HUES64 (cell line): ENCODE measurements around the gene DRGX.

Experiments
- H3K27ac ChIP-seq: 2 replicates; pipeline ENCODE4 v1.7.0; 2013; ENCODE audit warnings: low read depth, low read length, inconsistent platforms
- H3K27me3 ChIP-seq: 2 replicates; pipeline ENCODE4 v1.6.1; 2013; ENCODE audit warnings: mild to moderate bottlenecking, low read length; ENCODE audit not compliant: insufficient read depth
- H3K36me3 ChIP-seq: 2 replicates; pipeline ENCODE4 v1.6.1; 2013; ENCODE audit warnings: mild to moderate bottlenecking, low read length; ENCODE audit not compliant: insufficient read depth
- H3K4me1 ChIP-seq: 2 replicates; pipeline ENCODE4 v1.6.1; 2013; ENCODE audit warnings: mild to moderate bottlenecking, low read length, moderate library complexity; ENCODE audit not compliant: insufficient read depth
- H3K4me3 ChIP-seq: 2 replicates; pipeline ENCODE4 v1.5.1; 2013; ENCODE audit warnings: mild to moderate bottlenecking, low read length, moderate library complexity
- H3K9ac ChIP-seq: 2 replicates; pipeline ENCODE4 v1.6.1; 2013; ENCODE audit warnings: mild to moderate bottlenecking, low read depth, low read length
- H3K9me3 ChIP-seq: 2 replicates; pipeline ENCODE4 v1.6.1; 2013; ENCODE audit warnings: low read depth, low read length; ENCODE audit not compliant: insufficient read depth
- WGBS: fragments of 150-250, 120-280 bp; methylation state at CpG from one replicate; pipeline ENCODE4 v1.1.7; 2013; ENCODE audit warnings: missing lambda C conversion rate; 5-methylcytosine and 5-hydroxymethylcytosine counted together

The DRGX gene

DNA sequence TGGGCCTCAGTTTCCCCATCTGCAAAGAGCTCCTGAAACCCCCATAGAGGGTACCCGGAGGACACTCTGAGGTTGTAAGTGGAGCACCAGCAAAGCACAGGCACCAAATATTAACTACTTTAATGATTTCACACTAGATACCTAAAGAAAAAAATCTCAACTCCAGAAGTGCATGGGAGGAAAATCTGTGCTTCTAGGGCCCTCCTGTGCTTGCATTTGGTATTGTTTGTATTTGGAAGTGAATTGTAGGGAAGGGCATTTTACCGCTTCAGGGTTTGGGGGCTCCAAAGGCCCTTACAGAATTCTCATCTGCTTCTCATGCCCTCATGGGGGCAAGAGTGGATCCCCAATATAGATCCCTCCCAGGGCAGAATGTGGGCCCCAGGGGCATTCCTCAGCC lies 22.4 kb upstream of the DRGX start:
- Histone ChIP-seq H3K9me3 (no peaks in the 10 kb centered on the region), H3K27ac (no peak overlapping the region), H3K36me3 (no peaks in the 10 kb centered on the region), H3K9ac (no peak overlapping the region), H3K4me3 (no peak overlapping the region), H3K27me3 (no peaks in the 10 kb centered on the region), H3K4me1 (no peaks in the 10 kb centered on the region; the same call in 1 of the 2 replicates)
- WGBS = 100% methylated on average over 2 of the region's 2 CpGs

DNA sequence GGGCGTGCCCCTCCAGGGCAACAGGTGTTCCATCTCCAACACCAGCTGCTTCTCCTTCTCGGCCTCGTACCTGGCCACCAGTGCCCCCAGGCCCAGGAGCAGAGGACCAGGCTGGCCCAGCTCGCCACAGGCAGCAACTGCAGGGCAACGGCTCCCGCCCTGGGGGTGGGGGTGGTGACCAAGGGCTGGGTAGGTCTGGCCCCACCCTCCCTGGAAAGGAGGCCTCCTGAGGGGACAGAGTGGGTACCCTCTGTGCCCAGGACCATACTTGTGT lies 22.1 kb upstream of the DRGX start:
- WGBS = 91% methylated on average over 6 of the region's 6 CpGs
- no peak overlapping the region for H3K27ac ChIP-seq

DNA sequence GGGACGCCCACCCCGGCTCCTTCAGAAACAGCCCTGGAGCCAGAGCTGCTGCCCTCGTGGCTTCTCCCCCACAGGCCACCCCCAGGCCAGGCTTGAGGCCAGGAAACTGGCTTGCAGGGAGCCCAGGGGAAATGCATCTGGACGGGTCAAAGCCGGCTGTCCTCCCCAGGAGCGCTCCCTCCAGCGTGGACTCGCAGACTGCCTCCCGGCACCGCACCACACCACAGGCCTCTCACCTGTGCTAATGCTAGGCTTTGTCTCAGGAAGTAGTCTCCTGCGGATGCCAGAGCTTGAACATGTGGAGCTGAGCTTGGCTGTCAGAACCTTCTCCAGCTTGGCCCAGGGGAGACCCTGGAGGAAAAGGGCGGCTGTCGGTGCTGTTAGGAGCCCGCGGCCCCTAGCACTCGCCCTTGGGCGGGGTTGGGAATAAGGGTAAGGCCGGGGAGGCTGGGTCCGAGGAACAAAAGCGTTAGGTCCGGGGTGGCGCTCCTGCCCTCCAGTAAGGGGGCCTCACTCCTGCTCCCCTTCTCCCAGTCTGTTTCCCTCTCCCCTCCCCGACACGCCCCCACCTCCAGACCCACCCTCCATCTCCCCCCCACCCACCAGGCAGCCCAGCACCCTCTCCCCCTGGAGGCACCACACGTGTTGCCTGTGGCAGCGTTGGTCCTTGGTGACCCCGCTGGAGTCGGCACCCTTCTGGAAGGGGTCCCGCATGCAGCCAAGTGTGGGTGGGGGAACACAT lies 21.6 kb upstream of the DRGX start:
- Histone ChIP-seq H3K9me3 (no peaks in the 10 kb centered on the region), H3K4me1 (no peaks in the 10 kb centered on the region; the same call in 1 of the 2 replicates), H3K27ac (no peak overlapping the region), H3K36me3 (no peaks in the 10 kb centered on the region), H3K27me3 (no peaks in the 10 kb centered on the region), H3K4me3 (no peak overlapping the region), H3K9ac (no peak overlapping the region)
- WGBS = 91% methylated on average over 29 of the region's 29 CpGs

More for the DNA sequence above, 22.1 kb upstream of the DRGX start:
- Histone ChIP-seq H3K4me1 (no peaks in the 10 kb centered on the region; the same call in 1 of the 2 replicates), H3K4me3 (no peak overlapping the region), H3K9me3 (no peaks in the 10 kb centered on the region), H3K36me3 (no peaks in the 10 kb centered on the region), H3K27me3 (no peaks in the 10 kb centered on the region), H3K9ac (no peak overlapping the region)

DNA sequence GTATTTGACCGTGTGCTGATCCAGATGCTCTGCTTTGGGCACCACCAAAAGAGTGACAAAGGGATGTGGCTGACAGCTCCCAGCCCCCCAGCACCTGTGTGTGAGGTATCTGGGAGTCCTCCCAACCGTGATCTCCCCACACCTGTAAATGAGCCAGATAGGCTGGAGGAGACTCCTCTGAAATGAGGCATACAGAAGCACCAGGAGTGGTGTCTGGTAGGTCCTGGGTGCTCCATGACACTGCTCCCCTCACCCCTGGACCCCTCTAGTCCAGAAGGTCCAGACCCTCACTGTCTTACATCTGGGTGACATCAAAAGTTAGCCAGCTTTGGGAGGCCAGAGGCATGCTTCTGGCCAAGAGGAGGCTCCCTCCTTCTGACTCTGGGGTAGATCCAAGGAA lies 20.0 kb upstream of the DRGX start:
- Histone ChIP-seq H3K9ac (no peak overlapping the region), H3K9me3 (no peaks in the 10 kb centered on the region), H3K27me3 (no peaks in the 10 kb centered on the region), H3K4me3 (no peak overlapping the region), H3K36me3 (no peaks in the 10 kb centered on the region), H3K27ac (no peak overlapping the region), H3K4me1 (no peaks in the 10 kb centered on the region; the same call in 1 of the 2 replicates)
- WGBS = 92% methylated on average over 2 of the region's 2 CpGs

DNA sequence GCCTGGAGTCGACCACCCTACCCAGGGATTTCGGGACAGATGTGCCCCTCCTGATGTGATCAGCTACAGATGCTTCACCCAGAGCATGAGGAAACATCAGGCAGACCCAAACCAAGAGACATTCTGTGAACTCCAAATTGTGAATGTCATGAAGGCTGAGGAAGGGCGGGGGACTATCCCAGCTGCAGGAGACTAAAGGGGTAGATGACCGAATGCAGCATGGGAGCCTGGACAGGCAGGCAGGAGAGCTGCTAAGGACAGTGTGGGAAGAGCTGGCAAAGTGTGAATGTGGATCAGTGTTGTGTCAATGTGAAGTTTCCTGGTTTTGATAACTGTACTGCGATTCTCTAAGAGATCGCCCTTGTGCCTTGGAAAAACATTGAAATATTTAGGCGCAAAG lies 19.2 kb upstream of the DRGX start:
- 92% methylated on average over 7 of the region's 7 CpGs for WGBS

DNA sequence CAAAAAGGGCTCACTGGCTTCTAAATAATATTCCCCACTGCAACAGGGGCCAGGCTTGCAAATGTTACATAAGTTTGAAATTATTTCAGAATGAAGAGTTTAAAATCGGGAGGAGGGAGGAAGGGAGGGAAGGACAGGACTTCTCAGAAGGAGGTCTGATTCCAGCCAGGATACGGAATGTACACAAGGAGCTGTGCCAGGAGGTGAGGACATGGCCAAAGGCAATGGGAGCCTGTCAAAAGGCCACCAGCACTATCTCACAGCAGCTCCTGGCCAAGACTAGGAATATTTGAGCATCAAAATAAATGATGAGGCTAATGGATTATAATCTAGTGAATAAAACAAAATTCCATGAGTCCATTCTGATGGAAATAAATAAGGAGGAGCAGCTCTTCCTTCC lies 18.6 kb upstream of the DRGX start:
- Histone ChIP-seq H3K4me3 (no peak overlapping the region), H3K9me3 (no peaks in the 10 kb centered on the region), H3K9ac (no peak overlapping the region), H3K36me3 (no peaks in the 10 kb centered on the region), H3K27me3 (no peaks in the 10 kb centered on the region), H3K27ac (no peak overlapping the region), H3K4me1 (no peaks in the 10 kb centered on the region; the same call in 1 of the 2 replicates)
- 92% methylated on average over 2 of the region's 2 CpGs for WGBS

More for the DNA sequence above, 19.2 kb upstream of the DRGX start:
- Histone ChIP-seq H3K36me3 (no peaks in the 10 kb centered on the region), H3K27ac (no peak overlapping the region), H3K4me1 (no peaks in the 10 kb centered on the region; the same call in 1 of the 2 replicates), H3K4me3 (no peak overlapping the region), H3K27me3 (no peaks in the 10 kb centered on the region), H3K9me3 (no peaks in the 10 kb centered on the region), H3K9ac (no peak overlapping the region)

DNA sequence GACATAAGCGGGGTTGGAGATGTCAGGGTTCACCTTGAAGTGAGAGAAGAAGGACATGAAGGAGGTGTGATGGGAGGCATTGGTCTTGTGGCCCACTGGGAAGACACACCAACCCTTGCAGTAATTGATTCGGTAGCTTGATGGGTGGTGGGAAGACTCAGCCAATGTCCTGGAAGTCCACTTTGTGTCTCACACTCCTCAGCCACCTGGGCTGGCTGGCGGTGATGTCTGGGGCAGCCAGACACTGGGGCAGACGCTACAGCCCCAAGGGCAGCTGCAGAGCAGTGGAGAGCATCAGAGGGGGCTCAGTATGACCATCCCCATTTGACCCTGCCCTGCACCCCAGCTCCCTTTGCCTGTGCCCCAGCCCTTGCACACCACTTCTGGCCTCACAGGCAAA lies 16.7 kb upstream of the DRGX start:
- Histone ChIP-seq H3K9ac (no peak overlapping the region), H3K27ac (no peak overlapping the region), H3K4me1 (0 out of 2 replicates have a peak, but pooled peaks cover 3% of the 10 kb centered on the region), H3K4me3 (no peak overlapping the region), H3K27me3 (no peaks in the 10 kb centered on the region; the same call in 1 of the 2 replicates), H3K9me3 (no peaks in the 10 kb centered on the region), H3K36me3 (no peaks in the 10 kb centered on the region)
- WGBS = 97% methylated on average over 4 of the region's 4 CpGs

DNA sequence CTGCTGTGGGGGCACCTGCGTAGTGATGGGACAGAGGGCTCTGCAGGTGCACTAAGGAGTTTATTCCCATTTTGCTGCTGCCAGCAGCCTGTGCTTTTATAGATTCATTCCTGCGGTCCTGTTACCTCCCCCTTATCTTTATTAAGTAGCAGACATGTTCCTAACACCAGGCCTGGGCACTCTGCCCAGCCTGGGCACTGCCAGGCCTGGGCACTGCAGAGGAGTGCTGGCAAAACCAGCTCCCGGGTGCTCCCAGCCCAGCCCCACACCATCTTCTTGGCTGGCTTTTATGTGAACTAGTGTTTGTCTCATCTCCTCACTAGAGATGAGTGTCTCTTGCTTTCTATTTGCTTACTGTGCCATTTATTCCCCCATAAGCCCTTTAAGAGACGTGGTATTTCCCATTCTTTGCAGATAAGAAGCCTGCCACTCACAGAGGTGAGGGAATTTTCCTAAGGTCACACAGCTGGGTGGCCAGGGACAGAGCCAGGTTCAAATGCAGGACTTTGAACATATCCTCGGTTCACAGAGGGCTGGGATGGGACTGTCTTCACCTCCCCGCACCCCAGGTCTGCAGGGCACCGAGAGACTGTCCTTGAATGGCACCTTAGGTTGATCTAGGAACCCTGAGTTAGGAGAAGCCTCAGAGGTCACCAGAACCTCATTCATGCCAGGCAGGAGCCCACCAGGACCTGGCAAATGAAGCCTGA lies 14.6 kb upstream of the DRGX start:
- H3K27ac ChIP-seq = no peak overlapping the region
- H3K36me3 ChIP-seq = no peaks in the 10 kb centered on the region
- no peak overlapping the region for H3K4me3 ChIP-seq
- 0 out of 2 replicates have a peak, but pooled peaks cover 3% of the 10 kb centered on the region for H3K4me1 ChIP-seq
- 89% methylated on average over 7 of the region's 7 CpGs for WGBS
- no peak overlapping the region for H3K9ac ChIP-seq
- H3K9me3 ChIP-seq = no peaks in the 10 kb centered on the region
- H3K27me3 ChIP-seq = no peaks in the 10 kb centered on the region; the same call in 1 of the 2 replicates

DNA sequence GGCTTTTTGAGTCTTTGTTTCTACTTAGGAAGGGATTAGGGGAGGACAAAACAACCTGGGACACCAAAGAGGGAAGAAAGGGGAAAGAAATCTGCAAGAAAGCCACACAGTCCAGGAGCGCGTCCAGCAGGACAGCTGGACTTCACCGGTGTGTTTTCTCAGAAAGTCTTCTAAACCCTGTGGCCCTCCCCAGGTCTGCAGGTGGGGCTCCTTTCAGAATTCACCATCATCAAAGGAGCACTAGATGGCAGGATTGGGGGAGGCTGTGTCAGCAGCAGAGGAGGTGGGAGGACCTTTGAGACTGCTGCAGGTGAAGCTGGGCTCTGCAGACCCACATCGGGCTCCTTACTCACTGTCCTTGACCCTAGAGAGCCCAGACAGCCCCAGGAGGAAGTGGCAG lies 13.9 kb upstream of the DRGX start:
- 86% methylated on average over 4 of the region's 4 CpGs for WGBS

DNA sequence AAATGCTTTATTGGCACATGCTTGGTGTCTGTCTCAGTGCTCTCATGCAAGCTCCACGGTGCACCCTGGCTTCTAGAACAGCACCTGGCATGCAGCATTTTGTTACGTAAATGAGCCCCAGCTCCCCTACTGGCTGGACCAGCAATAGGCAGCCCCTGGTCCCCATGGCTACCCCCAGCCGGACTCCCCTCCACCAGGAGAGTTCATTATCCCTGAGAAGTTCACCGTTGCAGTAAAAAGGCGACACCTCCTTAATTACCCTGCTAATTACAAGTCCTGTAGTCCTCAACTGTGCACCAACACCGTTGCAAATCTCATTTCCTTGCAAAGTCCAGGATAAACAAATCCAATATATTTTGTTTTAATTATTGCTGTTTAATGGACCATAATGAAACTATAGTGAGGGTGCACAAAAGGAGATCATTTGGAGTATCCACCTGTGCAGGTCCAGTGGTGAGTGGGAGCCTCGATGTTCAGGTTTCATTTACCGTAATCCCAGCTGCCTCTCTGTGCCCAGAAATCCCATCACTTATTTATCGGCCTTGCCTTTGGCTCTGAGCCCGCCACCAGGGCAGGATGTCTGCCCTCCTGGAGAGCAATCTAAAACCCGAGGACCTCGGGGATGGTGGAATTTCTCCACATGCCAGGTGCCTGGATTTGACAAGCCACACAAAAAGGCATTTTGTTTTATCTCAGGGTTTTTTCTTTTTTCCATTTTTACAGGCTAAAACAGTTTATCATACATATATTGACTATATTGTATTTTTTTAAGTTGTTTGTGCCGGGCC lies 12.8 kb upstream of the DRGX start:
- Histone ChIP-seq H3K9me3 (no peaks in the 10 kb centered on the region), H3K27ac (no peak overlapping the region), H3K36me3 (no peaks in the 10 kb centered on the region), H3K9ac (no peak overlapping the region), H3K4me1 (0 out of 2 replicates have a peak, but pooled peaks cover 3% of the 10 kb centered on the region), H3K4me3 (no peak overlapping the region), H3K27me3 (peaks cover 2% of the 10 kb centered on the region; the same call in 1 of the 2 replicates)
- 58% methylated on average over 13 of the region's 13 CpGs for WGBS

More for the DNA sequence above, 13.9 kb upstream of the DRGX start:
- Histone ChIP-seq H3K9ac (no peak overlapping the region), H3K4me1 (0 out of 2 replicates have a peak, but pooled peaks cover 3% of the 10 kb centered on the region), H3K9me3 (no peaks in the 10 kb centered on the region), H3K4me3 (no peak overlapping the region), H3K27ac (no peak overlapping the region), H3K27me3 (no peaks in the 10 kb centered on the region; the same call in 1 of the 2 replicates), H3K36me3 (no peaks in the 10 kb centered on the region)
